DMS 273 (cell line): Measurements from ENCODE around the gene SYTL3.
A peak's percentile ranks its signal among the peaks of the same experiment; 100 is the strongest.
"Not testable (repeated sequence)": the region's sequence is repeated elsewhere in the genome, so short reads cannot be mapped to it uniquely, and the experiment has no call there.

Experiments used
- DNase-seq: peaks from one replicate; lab custom pipeline; 2025; ENCODE audit not compliant: unreplicated experiment; lab: John Stamatoyannopoulos, UW

Gene SYTL3, protein sequence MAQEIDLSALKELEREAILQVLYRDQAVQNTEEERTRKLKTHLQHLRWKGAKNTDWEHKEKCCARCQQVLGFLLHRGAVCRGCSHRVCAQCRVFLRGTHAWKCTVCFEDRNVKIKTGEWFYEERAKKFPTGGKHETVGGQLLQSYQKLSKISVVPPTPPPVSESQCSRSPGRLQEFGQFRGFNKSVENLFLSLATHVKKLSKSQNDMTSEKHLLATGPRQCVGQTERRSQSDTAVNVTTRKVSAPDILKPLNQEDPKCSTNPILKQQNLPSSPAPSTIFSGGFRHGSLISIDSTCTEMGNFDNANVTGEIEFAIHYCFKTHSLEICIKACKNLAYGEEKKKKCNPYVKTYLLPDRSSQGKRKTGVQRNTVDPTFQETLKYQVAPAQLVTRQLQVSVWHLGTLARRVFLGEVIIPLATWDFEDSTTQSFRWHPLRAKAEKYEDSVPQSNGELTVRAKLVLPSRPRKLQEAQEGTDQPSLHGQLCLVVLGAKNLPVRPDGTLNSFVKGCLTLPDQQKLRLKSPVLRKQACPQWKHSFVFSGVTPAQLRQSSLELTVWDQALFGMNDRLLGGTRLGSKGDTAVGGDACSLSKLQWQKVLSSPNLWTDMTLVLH

DNA sequence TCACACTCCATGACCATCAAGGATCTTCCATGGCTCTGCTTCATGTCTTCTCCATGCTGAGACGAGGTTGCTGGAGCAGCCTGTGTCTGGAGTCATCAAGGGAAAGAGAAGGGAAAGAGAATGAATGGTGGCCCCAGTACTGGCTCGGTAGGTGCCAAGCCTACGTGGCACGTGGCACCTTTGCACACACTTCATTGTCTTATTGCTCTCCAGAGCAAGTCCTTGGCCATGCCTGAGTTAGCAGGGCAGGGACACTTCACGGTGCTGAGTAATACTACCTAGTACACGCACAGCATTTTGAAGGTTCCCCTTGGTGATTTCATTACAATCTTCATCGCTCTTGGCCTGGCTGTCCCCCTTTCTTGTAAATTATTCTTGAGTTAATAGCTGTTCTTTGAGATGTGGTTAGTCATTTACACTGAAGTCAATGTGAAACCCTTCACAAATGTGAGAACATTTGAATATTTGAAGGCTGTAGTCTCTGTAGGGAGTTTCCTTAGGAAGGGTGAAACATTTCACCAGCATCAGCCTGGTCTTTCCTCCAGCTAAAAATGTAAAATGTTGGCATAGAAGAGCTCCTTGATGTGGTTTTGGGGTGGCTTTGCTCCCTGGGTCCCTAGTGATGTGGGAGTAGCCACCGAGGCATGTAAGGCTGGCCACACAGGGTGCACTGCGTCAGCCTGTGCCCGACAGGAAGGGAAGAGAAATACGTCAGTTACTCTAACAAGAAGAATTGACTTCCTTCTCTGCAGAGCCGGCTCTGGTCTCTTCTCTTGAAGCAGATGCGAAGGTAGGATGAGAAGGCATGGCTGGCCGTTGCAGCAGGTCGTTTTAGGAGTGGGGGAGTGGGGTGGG, at the start of gene SYTL3:
TSS of gene SYTL3 (plus strand) at position 766 of the 855 bp plus-strand sequence. CDS start 13,215 bp downstream, outside the sequence.
- DNase-seq = no peak

DNA sequence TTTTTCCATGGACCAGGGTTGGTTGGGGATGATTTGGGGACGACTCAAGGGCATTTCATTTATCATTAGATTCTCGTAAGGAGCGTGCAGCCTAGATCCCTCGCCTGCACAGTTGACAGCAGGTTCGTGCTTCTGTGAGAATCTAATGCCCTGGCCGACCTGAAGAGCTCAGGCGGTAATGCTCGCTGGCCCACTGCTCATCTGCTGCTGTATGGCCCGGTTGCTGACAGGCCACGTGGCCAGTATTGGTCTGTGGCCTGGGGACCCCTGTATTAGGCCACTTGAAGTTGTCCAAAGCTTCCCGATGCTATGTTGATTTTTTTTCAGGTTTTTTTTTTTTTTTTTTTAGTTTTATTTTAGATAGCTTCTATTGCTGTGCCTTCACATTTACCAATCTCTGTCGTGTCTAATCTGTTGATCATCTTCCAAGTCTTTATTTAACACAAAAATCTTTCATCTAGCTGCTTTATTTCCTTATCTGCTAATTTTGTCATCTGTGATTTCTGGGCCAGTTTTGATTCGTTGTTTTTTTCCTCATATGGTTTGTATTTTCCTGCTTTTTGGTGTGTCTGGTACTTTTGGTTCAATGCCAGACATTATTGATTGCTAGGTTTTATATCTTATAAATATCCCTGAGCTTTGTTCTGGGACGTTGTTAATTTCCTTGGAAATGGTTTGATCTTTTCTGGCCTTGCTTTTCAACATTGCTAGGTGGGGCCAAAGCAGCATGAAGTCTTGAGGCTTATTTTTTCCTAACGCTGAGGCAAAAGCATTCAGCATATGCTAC, 46.4 kb upstream of the SYTL3 start:
- DNase-seq = no peak

DNA sequence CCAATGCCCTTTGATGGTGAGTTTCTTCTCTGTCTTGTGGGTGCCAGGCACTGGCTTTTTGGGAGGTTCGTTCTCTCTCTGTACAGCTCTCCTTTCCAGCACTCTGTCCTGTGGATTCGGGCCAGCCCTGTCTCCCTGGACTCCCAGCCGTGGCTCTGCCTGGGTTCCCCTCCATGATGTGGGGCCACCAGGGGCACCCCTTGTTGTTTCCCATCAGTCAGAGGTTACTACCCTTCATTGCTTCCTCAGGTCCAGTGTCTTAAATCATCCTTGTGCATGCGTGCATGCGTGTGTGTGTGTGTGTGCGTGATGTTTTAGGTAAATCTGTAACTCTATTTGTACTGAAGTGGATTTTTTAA, 45.8 kb upstream of the SYTL3 start:
- no peak for DNase-seq

DNA sequence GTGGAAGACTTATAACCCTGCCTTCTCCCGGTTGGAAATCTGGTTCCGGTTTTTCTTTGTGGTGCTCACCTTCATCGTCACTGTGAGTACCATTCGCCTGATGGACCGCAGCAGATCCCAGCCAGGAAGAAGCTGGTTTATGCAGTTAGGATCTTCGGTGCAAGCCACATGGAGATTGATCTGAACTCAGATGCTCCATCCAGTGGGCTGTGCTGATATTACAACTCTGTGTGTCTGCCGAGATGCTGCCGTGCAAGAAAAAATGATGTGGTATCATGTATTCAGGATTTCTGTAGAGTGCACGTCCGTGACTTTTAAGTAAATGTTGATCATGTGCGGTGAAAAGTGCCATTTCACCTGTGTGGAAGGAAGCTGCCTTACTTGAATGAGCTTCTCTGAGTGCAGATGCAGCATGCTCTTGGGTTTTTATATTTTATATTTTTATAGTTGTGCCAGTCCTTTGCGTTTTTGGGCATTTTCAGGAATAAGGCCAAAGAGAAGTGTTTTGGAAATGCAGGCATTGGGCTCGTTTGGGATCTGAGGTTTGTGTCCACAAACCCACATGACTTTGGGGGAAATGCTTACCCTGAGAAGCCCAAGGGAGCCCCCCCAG, 44.5 kb upstream of the SYTL3 start:
- peak; percentile 87 for DNase-seq

DNA sequence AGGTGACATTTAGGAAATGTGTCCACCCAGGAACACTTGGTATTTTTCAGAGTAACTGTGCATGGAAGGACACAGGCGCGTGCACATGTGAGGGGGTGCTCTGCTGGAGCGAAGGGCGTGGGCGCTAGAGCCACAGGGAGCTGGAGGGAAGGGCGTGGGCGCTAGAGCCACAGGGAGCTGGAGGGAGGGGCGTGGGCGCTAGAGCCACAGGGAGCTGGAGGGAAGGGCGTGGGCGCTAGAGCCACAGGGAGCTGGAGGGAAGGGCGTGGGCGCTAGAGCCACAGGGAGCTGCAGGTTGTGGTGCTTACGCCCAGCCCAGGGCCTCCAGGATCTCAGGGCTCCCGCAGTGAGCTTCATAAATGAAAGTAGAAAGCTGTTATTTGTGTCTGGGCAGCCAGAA, 43.8 kb upstream of the SYTL3 start:
- not testable (repeated sequence) for DNase-seq

DNA sequence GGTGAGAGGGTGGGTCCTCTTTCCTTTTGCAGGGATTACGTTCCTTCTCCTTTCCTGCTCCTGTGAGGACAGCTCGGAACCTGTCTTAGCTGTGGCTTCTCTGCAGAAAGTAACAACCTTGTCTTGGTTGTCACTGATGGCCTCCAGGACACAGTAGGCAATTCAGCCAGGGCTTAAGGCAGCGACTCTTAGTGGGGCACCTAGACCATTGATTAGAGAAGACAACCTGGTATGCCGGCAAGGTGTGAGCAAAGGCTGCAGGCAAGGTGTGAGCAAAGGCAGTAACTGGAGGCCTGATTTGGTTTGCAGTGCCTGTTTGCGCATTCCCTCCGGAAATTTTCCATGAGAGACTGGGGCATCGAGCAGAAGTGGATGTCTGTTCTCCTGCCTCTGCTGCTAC, 42.9 kb upstream of the SYTL3 start:
- no peak for DNase-seq

DNA sequence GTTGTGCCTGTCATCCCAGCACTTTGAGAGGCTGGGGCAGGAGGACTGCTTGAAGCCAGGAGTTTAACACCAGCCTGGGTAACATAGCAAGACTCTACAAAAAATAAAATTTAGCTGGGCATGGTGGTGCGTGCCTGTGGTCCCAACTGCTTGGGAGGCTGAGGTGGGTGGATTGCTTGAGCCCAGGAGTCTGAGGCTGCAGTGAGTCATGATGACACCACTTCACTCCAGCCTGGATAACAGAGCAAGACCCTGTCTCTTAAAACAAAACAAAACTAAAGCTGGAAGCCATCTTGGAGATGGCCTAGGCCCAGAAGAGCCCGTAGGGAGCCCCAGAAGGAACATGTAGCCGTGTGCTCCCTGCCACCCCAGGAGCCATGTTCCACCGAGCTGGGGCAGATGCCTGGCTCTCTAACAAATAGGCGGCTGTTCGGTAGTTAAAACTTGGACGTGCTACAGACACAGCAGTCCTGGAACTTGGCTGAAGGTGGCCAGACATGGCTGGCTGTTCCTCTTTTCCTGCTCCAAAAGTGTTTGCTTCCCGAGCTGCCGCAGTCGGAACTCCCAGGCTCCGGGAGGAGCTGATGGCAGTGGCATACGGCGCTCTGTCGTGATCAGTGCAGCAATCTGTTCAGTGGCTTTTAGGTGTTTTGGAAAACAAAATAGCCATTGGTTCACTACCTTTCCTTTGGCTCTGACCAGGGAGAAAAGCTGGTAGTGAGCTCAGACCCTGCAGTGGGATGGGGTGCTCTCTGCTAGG, 42.3 kb upstream of the SYTL3 start:
- DNase-seq = no peak

DNA sequence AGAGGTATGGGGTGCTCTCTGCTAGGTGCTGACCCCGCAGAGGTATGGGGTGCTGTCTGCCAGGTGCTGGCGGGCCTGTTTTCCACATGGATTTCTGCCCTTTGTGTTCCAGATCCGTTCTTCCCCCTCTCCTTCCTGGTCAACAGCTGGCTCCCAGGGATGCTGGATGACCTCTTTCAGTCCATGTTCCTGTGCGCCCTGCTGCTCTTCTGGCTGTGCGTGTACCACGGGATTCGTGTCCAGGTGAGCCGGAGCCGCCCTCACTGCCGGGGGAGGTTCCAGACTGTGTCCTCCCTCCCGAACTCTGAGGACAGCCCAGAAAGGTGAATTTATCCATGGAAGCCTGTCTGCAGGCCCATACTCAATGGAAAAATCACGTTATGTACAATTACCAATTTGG, 41.6 kb upstream of the SYTL3 start:
- no peak for DNase-seq

DNA sequence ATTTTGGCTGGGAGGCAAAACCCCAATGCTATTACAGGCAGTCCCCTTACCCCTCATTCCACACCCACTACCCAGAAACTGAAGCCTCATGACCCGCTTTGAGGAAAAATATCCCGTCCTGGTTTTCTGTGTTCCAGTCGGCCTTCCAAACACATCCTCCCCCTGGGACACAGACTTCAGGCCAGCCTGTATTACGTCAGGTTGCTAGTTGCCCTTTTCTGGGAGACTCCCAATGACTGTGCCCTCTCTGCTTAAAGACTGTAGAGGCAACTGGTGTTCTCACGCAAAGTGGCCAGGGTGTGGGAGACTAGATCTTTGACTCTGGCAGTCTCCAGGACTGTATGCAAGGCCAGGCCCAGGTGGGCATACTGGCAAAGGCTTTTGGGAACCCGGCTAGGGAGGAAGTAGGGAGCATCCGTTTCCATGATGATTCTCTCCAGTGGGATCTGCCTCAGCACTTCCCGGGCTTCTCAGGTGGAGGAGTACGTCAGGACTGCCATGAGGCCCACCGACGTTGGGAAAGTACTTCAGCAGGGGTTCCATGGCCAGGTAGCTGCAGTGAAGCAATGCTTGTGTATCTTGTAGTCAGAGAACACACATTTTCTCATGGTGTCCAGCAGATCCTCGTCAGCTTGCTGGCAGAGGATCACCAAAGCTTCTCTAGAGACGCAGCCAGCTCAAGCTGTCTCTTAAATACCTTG, 40.2 kb upstream of the SYTL3 start:
- DNase-seq = no peak

DNA sequence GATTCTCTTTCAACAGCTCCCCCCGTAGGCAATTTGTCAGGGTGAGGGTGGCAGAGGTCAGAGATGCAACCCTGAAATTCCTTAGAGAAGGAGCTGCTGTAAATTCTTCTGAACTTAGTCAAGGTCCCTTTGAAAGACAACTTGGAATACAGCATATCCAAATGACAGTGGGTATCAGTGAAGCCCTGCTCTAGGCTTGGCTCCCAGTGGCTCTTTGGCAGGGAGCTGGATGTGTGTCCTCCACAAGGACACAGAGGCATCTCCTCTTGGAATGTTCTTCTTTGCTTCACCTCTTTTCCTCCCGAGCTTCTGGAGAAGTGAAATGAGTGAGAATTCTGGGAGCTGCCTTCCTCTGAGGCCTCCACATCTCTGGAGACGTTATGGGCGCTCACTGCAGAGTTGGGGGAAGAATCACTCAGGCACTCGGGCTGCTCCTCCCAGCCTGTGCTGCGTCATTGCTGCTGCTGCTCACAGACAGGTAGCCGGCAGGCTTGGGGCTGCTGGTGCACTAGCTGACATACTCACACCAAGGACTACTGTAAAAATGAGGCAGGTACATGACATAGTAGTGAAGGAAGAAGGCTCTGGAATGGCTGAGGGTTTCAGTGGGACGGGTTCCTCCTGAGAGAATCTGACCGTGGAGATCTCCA, 39.4 kb upstream of the SYTL3 start:
- DNase-seq = no peak

DNA sequence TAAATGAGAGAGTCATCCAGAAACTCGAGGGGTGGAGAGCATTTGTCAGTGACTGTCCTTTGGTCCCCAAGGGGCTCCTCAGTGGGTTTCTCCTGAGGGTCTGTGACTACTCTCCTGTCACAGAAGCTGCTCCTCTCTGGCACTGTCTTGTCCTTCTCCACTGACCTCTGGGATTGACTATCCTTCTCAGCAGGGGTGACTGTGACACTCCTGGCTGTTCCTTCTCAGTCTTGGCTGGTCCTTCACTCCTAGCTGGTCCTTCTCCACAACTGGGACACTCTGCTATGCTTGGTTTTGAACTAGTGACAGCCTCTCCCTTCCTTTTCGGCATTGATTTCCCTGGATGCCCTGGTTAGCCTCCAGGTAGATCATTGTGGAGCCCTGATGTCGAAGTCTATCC, 38.8 kb upstream of the SYTL3 start:
- no peak for DNase-seq

DNA sequence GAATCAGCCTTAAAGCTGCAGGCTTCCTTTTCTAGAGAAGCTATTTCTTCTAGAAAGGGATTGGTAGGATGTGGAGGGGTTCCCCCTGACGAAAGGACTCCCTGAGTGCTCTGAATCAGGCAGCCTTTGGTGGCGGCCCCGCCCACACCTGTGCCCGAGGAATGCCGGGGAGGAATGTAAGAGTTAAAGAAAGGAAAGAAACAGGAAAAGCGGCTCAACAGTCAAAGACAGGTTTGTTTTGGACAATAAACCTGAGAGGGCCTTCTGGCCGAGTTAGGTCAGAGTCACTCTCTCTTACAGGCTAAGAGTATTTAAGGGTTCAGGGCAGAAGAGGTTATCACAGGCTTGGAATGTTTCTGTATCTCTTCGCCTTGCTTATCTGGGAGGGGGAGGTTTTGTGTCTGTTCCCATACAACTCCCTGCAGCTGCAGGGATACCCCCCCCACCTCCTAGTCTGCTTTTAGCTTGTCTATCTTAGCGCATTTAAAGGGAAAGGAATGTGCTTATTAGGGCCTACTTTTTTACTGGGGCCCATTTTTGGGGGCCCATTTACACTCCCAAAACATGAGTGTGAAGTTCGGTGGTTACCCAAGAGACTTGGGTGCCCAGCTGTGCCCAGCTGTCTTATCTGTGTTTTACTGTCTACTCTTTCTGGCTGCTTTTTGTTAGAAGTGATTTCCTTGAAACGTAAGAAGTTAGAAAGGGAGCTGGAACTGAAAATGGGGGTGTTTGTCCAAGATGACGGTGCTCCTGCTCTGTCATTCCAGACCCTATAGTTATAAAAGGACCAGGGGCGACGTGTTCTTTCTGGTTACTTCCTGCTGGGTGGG, 38.1 kb upstream of the SYTL3 start:
- no peak for DNase-seq

DNA sequence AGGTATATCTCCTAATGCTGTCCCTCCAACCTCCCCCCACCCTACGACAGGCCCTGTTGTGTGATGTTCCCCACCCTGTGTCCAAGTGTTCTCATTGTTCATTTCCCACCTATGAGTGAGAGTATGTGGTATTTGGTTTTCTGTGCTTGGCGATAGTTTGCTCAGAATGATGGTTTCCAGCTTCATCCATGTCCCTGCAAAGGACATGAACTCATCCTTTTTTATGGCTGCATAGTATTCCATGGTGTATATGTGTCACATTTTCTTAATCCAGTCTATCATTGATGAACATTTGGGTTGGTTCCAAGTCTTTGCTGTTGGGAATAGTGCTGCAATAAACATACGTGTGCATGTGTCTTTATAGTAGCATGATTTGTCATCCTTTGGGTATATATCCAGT, 35.2 kb upstream of the SYTL3 start:
- DNase-seq = not testable (repeated sequence)

DNA sequence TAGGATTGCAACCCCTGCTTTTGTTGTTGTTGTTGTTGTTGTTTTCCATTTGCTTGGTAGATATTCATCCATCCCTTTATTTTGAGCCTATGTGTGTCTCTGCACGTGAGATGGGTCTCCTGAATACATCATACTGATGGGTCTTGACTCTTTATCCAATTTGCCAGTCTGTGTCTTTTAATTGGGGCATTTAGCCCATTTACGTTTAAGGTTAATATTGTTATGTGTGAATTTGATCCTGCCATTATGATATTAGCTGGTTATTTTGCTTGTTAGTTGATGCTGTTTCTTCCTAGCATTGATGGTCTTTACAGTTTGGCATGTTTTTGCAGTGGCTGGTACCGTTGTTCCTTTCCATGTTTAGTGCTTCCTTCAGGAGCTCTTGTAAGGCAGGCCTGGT, 31.6 kb upstream of the SYTL3 start:
- not testable (repeated sequence) for DNase-seq

DNA sequence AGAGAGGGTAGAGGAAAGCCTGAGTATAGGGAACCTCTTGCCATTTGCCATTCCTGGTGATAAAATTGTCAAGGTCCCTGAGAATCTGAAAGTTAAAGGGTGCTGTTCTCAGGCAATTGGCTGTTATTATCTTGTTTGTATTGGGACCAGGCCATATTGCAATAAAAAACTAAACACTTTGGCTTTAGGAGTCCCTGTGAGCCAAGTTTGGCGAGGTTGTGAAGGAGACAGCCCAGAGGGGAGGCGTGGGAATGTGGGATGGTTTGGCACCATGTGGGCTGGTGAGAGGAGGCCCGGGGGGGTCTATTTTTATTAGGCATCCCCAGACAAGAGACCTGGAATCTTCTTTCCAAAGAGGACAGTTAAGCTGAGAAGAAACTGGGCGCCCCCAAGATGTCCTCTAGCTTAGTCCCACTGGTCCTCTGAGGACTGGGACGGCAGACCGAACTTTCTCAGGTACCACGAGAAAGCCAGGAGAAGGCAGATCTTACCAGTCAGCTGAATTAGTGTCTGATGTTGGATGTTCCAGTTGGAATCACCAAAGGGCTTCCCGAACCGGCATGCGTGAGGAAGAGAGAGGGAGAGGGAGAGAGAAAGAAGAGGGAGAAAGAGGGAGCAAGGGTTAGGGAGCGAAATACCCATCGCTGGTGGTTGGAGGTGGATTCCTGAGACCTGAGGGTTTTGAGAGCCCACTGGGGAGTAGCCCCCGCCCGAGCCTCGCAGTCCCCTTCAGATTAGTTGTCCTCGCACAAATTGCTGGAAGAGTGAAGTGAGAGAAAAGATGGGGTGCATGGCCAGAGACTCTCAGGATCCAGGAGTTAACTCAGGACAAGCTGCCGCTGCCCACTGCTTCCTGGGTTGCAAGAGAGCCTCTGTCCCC, 29.7 kb upstream of the SYTL3 start:
- no peak for DNase-seq

DNA sequence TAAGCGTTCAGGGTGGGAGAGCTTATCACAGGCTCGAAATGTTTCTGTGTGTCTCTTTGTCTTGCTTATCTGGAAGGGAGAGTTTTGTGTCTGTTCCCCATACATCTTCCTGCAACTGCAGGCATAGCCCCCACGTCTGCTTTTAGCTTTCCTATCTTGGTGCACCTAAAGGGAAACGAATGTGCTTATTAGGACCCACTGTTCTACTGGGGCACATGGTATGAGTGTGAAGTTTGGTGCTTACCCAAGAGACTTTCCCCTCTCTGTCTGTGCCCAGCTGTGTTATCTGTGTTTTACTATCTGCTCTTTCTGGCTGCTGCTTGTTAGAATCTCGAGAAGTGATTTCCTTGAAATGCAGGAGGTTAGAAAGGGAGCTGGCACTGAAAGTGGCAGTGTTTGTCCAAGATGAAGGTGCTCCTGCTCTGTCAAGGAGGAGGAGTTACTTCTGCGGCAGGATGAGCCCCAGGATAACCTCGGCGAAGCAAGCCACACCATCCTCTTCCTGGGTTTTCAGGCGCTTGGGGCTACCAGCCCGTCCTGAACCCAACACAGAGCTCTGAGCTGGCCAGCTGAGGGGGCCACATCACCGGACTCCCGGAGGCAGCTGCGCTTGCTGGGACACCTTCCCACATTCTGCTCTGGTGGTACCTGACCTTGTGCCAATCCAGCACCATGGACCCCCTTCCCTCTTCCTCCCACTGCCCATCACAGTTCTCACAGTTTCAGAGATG, 28.7 kb upstream of the SYTL3 start:
- DNase-seq = no peak
